NCI-H2107 (cell line): ENCODE results near the gene EHMT1.
"Not testable (repeated sequence)": the region's sequence is repeated elsewhere in the genome, so short reads cannot be mapped to it uniquely, and the experiment has no call there.

Experiments
- DNase-seq: peaks from one replicate; lab custom pipeline; 2025; lab: John Stamatoyannopoulos, UW

The EHMT1 gene

DNA sequence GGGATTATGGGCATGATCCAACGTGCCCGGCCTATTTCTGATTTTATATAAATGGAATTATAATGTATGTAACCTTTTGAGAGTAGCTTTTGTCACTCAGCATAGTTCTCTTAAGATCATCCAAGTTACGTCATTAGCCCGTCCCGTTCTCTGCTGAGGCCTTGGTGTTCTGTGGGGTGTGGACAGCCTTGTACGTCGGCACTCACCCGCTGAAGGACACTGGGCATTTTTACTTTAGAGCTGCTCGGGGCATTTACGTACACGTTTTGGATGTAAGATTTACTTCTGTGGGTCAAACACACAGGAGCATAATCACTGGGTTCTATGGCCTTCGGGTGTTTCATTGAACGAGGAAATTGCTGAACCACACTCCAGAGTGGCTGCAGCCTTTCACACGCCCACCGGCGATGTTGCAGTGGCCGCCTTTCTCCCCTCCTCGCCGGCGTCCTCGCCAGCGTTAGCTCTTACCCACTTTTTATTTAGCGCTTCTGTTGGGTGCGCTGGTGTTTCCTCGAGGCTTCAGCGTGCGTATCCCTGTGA is 101.8 kb downstream of the EHMT1 start:
- no peak for DNase-seq

GRCh38 chr9:137721479-137721878 is 102.7 kb downstream of the EHMT1 start:
- DNase-seq = no peak

DNA sequence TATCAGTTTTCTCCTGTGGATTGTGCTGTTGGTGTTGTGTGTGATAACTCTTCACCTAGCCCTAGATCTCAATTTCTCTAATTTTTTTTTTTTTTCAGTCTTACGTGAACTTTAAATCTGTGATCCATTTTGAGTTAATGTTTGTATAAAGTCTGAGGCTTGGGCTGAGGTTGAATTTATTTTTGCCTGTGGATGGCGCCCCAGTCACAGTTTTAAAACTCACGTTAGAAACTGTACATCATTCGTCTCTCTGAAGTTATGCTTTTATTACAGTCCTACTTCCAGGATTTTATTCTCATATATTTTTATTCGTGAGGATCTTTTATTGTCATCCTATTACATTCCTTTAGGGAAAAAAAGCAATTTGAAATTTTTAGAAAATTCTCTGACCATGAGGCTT is 103.1 kb downstream of the EHMT1 start:
- no peak for DNase-seq

- no peak for DNase-seq
Measured at GRCh38 chr9:137722481-137722880, 103.7 kb downstream of the EHMT1 start.

GRCh38 chr9:137723356-137723755 is 104.6 kb downstream of the EHMT1 start:
- DNase-seq = not testable (repeated sequence)

- DNase-seq = no peak
Measured at GRCh38 chr9:137723783-137724445, 105.1 kb downstream of the EHMT1 start.

DNA sequence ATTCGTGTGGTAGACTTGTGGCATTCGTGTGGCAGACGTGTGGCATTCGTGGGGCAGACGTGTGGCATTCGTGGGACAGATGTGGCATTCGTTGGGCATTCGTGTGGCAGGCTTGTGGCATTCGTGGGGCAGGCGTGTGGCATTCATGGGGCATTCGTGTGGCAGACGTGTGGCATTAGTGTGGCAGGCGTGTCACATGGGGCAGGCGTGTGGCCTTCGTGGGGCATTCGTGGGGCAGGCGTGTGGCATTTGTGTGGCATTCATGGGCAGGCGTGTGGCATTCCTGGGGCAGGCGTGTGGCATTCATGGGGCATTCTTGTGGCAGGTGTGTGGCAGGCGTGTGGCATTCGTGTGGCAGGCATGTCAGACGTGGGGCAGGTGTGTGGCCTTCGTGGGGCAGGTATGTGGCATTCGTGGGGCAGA is 106.0 kb downstream of the EHMT1 start:
- DNase-seq = no peak

GRCh38 chr9:137725598-137725997 is 106.8 kb downstream of the EHMT1 start:
- DNase-seq = no peak

- DNase-seq = not testable (repeated sequence)
Measured at GRCh38 chr9:137726336-137726735, 107.5 kb downstream of the EHMT1 start.

DNA sequence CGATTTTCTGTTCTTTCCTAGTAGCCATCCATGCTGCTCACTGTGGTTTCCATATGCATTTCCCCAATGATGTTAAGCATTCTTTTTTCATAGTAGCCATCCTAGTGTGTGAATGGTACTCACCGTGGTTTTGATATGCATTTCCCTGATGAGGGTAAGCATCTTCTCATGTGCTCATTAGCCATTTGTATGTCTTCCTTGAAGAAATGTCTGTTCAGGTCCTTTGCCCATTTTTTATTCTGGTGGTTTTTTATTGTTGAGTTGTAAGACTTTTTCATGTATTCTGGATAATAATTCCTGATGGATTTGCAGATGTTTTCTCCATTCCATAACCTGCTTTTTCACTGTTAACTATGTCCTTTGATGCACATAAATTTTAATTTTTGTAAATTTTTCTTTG is 108.0 kb downstream of the EHMT1 start:
- DNase-seq = no peak

GRCh38 chr9:137727716-137728115 is 108.9 kb downstream of the EHMT1 start:
- no peak for DNase-seq

DNA sequence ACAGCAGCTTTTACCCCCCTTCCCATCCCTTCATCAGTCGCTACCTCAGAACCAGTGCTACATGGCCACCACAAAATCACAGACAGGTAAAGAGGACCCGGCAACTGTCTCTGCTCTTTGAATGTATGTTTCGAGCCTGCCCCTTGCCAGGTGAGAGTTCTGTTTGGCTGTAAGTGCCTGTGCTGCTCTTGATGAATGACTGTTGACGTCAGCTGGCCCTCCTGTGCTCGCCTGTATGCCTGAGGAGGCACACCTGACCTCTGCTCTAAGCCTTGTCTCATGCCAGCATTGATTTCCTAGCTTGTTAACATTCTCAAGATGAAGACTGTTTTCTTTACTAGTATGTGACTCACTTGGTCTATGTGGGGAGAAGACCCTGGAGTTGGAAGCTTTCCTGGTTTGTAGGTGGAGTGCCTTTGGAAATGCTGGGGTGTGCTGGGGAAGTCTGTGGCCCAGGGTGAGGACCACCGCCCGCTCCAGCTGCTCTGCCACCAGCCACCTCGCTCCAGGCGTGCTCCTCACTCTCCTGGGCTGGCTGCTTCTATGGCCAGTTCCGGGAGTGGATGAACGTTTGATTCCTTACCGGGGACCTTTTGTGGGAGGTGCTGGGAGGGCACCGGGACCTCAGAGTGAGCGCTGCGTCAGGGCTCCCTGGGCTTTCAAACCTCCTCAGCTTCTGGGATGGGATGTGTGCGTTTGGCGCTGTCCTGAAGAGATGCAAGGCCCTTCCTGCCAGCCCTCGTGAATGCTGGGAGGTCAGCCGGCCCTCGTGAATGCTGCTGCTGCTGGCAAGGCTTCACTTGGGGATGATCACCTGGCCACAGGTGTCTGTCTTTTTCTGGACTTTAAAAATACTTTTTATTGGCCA is 109.9 kb downstream of the EHMT1 start:
- DNase-seq = no peak

- DNase-seq = no peak
Measured at GRCh38 chr9:137731216-137731946, 112.6 kb downstream of the EHMT1 start.

GRCh38 chr9:137731947-137732813 is 113.4 kb downstream of the EHMT1 start:
- no peak for DNase-seq

GRCh38 chr9:137733429-137733828 is 114.6 kb downstream of the EHMT1 start:
- DNase-seq = no peak

GRCh38 chr9:137734181-137734580 is 115.4 kb downstream of the EHMT1 start:
- no peak for DNase-seq

DNA sequence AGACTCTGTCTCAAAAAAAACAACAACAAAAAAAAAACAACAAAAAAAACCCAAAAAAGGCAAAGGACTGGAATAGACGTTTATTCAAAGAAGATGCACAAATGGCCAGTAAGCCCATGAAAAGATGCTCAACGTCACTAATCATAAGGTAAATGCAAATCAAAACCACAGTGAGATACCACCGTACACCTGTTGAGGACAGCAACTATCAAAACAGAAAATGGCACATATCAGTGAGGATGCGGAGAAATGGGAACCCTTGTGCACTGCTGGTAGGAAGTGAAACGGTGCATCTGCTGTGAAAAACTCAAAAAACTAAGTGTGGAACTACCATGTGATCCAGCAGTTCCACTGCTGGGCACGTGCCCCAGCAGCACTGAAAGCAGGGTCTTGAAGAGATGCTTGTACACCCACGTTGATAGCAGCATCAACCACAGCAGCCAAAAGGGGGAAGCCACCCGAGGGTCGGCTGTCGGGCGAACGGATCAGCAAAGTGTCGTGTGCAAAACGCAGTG is 119.4 kb downstream of the EHMT1 start:
- not testable (repeated sequence) for DNase-seq

GRCh38 chr9:137738703-137739102 is 119.9 kb downstream of the EHMT1 start:
- DNase-seq = no peak

DNA sequence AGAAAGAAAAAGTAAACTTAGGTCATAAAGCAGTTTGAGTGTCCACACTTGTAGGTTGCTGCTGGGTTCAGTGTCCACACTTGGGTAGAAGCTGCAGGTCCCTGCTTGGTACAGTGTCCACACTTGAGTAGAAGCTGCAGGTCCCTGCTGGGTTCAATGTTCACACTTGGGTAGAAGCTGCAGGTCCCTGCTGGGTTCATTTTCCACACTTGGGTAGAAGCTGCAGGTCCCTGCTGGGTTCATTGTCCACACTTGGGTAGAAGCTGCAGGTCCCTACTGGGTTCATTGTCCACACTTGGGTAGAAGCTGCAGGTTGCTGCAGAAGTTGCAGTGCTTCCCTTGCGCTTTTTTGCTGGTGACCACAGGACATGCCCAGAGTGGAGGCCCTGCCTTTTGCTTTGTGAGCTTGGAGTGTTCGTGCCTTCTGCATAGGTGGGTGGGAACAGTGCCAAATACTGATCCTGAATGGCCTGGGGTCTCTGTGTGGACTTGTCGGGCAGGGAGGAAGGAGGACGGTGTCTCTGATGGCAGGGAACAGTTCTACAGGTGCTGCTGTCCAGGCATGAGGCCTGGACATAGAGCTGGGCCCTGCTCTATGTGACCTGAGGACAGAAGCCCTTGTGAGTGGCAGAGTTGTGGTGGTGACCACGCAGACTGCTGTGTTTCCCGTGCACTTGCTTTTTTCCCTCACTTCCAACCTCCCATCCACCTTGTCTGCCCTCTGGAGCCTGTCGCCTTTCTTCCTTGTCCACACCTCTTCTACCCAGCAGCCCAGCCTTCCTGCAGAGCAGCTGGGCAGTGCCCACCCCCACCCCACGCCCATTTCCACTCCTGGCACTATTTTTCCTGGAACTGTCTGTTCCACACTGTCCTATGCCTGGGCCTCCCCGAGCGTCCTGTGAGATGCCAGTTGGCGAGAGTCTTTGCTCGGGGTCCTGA is 120.8 kb downstream of the EHMT1 start:
- no peak for DNase-seq

DNA sequence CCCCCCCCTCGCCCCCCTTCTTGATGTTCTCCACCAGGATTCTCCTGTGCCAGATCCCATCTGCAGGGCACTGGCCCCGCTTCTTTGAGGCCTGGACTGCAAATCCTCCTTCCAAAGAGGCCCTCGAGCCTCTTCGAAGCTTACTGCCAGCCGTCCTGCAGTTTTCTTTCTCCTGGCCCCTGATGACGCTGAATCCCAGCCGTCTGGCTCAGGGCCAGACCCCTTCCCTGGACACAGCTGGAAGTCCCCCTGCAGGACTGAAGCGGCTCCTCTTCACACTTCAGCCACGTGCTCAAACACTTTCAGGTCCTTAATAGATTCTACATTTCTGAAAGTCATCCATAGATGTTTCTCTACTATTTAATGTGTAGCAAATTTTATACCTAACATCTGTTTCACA is 121.5 kb downstream of the EHMT1 start:
- DNase-seq = peak; percentile 23
